Upper lobe of left lung (tissue), 6 donors: Measurements from ENCODE around the gene CYBA. TPM values are rescaled to one million over a fixed set of nuclear protein-coding genes. Genes with fewer than 3 reads are reported as not detected.
A peak's percentile ranks its signal among the peaks of the same experiment; 100 is the strongest.

ENCODE experiments used
- ATAC-seq, 2 donors: fragments of 200-7000 bp; cut with Tn5 transposase; one replicate each; pipeline ENCODE4 v1.9.1; 2022; ENCODE audit warnings: mild to moderate bottlenecking in 2 of 2, moderate library complexity in 2 of 2; ENCODE audit not compliant: low FRiP score in 2 of 2
- DNase-seq, 2 donors: peaks; one replicate each; pipeline ENCODE4 v3.0.0-alpha.2; 2019 to 2020
- H3K27ac ChIP-seq, 4 donors: fragments of 200-600 bp; sonication (generic); one replicate each; pipeline ENCODE4 v1.5.1; 2016 to 2019
- H3K27me3 ChIP-seq, 4 donors: fragments of 200-600 bp; sonication (generic); one replicate each; pipeline ENCODE4 v1.5.1; 2017 to 2019
- H3K36me3 ChIP-seq, 4 donors: fragments of 200-600 bp; sonication (generic); one replicate each; pipeline ENCODE4 v1.5.1; 2016 to 2019
- H3K4me1 ChIP-seq, 4 donors: fragments of 200-600 bp; sonication (generic); one replicate each; pipeline ENCODE4 v1.5.1; 2018 to 2019
- H3K4me3 ChIP-seq, 4 donors: fragments of 200-600 bp; sonication (generic); one replicate each; pipeline ENCODE4 v1.5.1; 2017 to 2019; ENCODE audit warnings: mild to moderate bottlenecking in 2 of 4, moderate library complexity in 1 of 4
- H3K9me3 ChIP-seq, 4 donors: fragments of 200-600 bp; sonication (generic); one replicate each; pipeline ENCODE4 v1.5.1; 2018 to 2019
- CTCF ChIP-seq, 6 experiments: fragments of 450-650 bp in 4 of 6; fragments of 200-600 bp in 2 of 6; sonication (generic) in 2 of 6; IDR thresholded peaks; one replicate each; pipeline ENCODE4 v1.5.1; 2016 to 2019; ENCODE audit warnings: antibody characterized with exemption in 6 of 6
- EP300 ChIP-seq, 4 donors: sonication (generic); formaldehyde crosslinking; IDR thresholded peaks; one replicate each; pipeline ENCODE4 v1.5.1; 2017; ENCODE audit warnings: antibody characterized with exemption in 4 of 4, control low read depth in 2 of 4
- POLR2A ChIP-seq, 4 donors: fragments of 450-650 bp; IDR thresholded peaks; one replicate each; pipeline ENCODE4 v1.5.1; 2016 to 2017; ENCODE audit warnings: antibody characterized with exemption in 4 of 4, mild to moderate bottlenecking in 2 of 4
- POLR2AphosphoS5 ChIP-seq, 2 donors: sonication (generic); formaldehyde crosslinking; IDR thresholded peaks; one replicate each; pipeline ENCODE4 v1.5.1; 2017; ENCODE audit warnings: antibody characterized with exemption in 2 of 2
- WGBS, 2 donors: methylation state at CpG; one replicate each; pipeline ENCODE4 v1.1.5; 2017 to 2018; 5-methylcytosine and 5-hydroxymethylcytosine counted together
- total RNA-seq, 6 donors: library from RNA; depleted of rRNA in 4 of 6; stranded (reverse); fragments of >200 nt in 4 of 6; gene quantifications; one replicate each; pipeline versions ENCODE4 v1.1.0 to v1.2.1, GENCODE V29; 2016 to 2021
- donor health status: DM: no; HTN: no; CAD: no; lungs with moderate emphysema.
- donor health status: DM: no; HTN: yes; CAD: no; lungs with severe emphysema.

CYBA gene
- total RNA-seq, 6 donors from 2014 or later, result 213 to 472 (median 322) TPM

- Histone ChIP-seq H3K4me3 (no peak overlapping the region), H3K27me3 (no peaks in the 10 kb centered on the region), H3K36me3 (peaks cover 22 to 72% (median 58%) of the 10 kb centered on the region in 4 donors), H3K4me1 (peaks cover 11 to 21% (median 18%) of the 10 kb centered on the region in 4 donors), H3K9me3 (no peaks in the 10 kb centered on the region), H3K27ac (no peak overlapping the region)
- 95 to 96% methylated on average over 18 to 21 of the region's 23 CpGs for WGBS, 2 donors
- no peak for TF ChIP-seq CTCF (IDR thresholded peaks at IDR 0.05)
- TF ChIP-seq POLR2A (IDR thresholded peaks at IDR 0.05), result no peak
- no peak for TF ChIP-seq EP300 (IDR thresholded peaks at IDR 0.05)
- TF ChIP-seq POLR2AphosphoS5 (IDR thresholded peaks at IDR 0.05), result no peak
- peak in 1 of 2 donors; percentile 65 for DNase-seq
- ATAC-seq, result no peak
These were observed 19.9 kb downstream of the CYBA start for GRCh38 chr16:88630941-88631340.

- peak in 1 of 2 donors; percentile 51 for DNase-seq
- no peak overlapping the region for H3K4me3 ChIP-seq
- H3K4me1 ChIP-seq, result peaks cover 11 to 21% (median 16%) of the 10 kb centered on the region in 4 donors
- H3K27ac ChIP-seq, result no peak overlapping the region
- 91 to 97% methylated on average over 6 to 11 of the region's 12 CpGs for WGBS, 2 donors
- H3K27me3 ChIP-seq, result no peaks in the 10 kb centered on the region
- TF ChIP-seq POLR2AphosphoS5 (IDR thresholded peaks at IDR 0.05), result no peak
- TF ChIP-seq POLR2A (IDR thresholded peaks at IDR 0.05), result no peak
- no peak for TF ChIP-seq CTCF (IDR thresholded peaks at IDR 0.05)
- no peak for TF ChIP-seq EP300 (IDR thresholded peaks at IDR 0.05)
- peaks cover 22 to 75% (median 61%) of the 10 kb centered on the region in 4 donors for H3K36me3 ChIP-seq
- ATAC-seq, result no peak
- no peaks in the 10 kb centered on the region for H3K9me3 ChIP-seq
These were observed 20.4 kb downstream of the CYBA start for GRCh38 chr16:88630433-88630832.

GRCh38 chr16:88629835-88630234 is 21.0 kb downstream of the CYBA start:
- TF ChIP-seq POLR2AphosphoS5 (IDR thresholded peaks at IDR 0.05) (no peak), EP300 (IDR thresholded peaks at IDR 0.05) (no peak), CTCF (IDR thresholded peaks at IDR 0.05) (no peak), POLR2A (IDR thresholded peaks at IDR 0.05) (no peak)
- H3K27ac ChIP-seq, result no peak overlapping the region
- WGBS, 2 donors, result 86 to 96% methylated on average over 7 to 9 of the region's 9 CpGs
- no peak overlapping the region for H3K4me3 ChIP-seq
- H3K4me1 ChIP-seq, result peaks cover 6 to 15% (median 11%) of the 10 kb centered on the region in 4 donors
- DNase-seq, result peak in 1 of 2 donors; percentile 52
- H3K36me3 ChIP-seq, result peaks cover 26 to 81% (median 67%) of the 10 kb centered on the region in 4 donors
- H3K9me3 ChIP-seq, result no peaks in the 10 kb centered on the region
- no peaks in the 10 kb centered on the region for H3K27me3 ChIP-seq
- no peak for ATAC-seq

- H3K36me3 ChIP-seq, result peaks cover 35 to 94% (median 79%) of the 10 kb centered on the region in 4 donors
- H3K4me3 ChIP-seq, result no peak overlapping the region
- no peak overlapping the region for H3K27ac ChIP-seq
- peaks cover 0 to 2% (median under 1%) of the 10 kb centered on the region in 4 donors for H3K4me1 ChIP-seq
- DNase-seq (peak in 1 of 2 donors; percentile 45), ATAC-seq (no peak)
- no peaks in the 10 kb centered on the region for H3K9me3 ChIP-seq
- TF ChIP-seq POLR2A (IDR thresholded peaks at IDR 0.05), result no peak
- TF ChIP-seq CTCF (IDR thresholded peaks at IDR 0.05), result peak in 3 of 6 experiments; percentile 9 to 21 (median 21)
- TF ChIP-seq POLR2AphosphoS5 (IDR thresholded peaks at IDR 0.05), result no peak
- no peak for TF ChIP-seq EP300 (IDR thresholded peaks at IDR 0.05)
- H3K27me3 ChIP-seq, result no peaks in the 10 kb centered on the region
- WGBS, 2 donors, result 61 to 77% methylated on average over 2 to 11 of the region's 12 CpGs
These were observed 22.3 kb downstream of the CYBA start for GRCh38 chr16:88628512-88628974.
